Loucy (cell line): ENCODE measurements around the gene APOL2.

Experiments used
- H2AFZ ChIP-seq: fragments of 200-600 bp; sonication (generic); 2 replicates; pipeline ENCODE4 v1.6.0; 2016; ENCODE audit warnings: antibody characterized with exemption, mild to moderate bottlenecking, low read length, moderate library complexity
- H3F3A ChIP-seq: fragments of 200-600 bp; 2 replicates; pipeline ENCODE4 v1.6.0; 2016; ENCODE audit warnings: antibody characterized with exemption, low read depth, mild to moderate bottlenecking
- H3K27me3 ChIP-seq: fragments of 200-600 bp; sonication (generic); 2 replicates; pipeline ENCODE4 v1.6.1; 2014; ENCODE audit warnings: low read length, mild to moderate bottlenecking; ENCODE audit not compliant: insufficient read depth, poor library complexity, severe bottlenecking
- H3K36me3 ChIP-seq: fragments of 200-600 bp; sonication (generic); 2 replicates; pipeline ENCODE4 v1.6.1; 2016; ENCODE audit warnings: low read length; ENCODE audit not compliant: insufficient read depth
- H3K4me1 ChIP-seq: fragments of 200-600 bp; sonication (generic); 2 replicates; pipeline ENCODE4 v1.5.1; 2014; ENCODE audit warnings: low read length, mild to moderate bottlenecking; ENCODE audit not compliant: insufficient read depth, poor library complexity, severe bottlenecking
- H3K4me2 ChIP-seq: fragments of 200-600 bp; sonication (generic); 2 replicates; pipeline ENCODE4 v1.6.0; 2014; ENCODE audit warnings: antibody characterized with exemption, low read length, low read depth, mild to moderate bottlenecking; ENCODE audit not compliant: poor library complexity, severe bottlenecking
- H3K4me3 ChIP-seq: fragments of 200-600 bp; sonication (generic); 2 replicates; pipeline ENCODE4 v1.5.1; 2014; ENCODE audit warnings: low read length, mild to moderate bottlenecking, mixed read lengths; ENCODE audit not compliant: poor library complexity, severe bottlenecking
- H3K79me2 ChIP-seq: fragments of 200-600 bp; sonication (generic); 2 replicates; pipeline ENCODE4 v1.6.1; 2014; ENCODE audit warnings: low read length; ENCODE audit not compliant: insufficient read depth
- H3K9ac ChIP-seq: fragments of 200-600 bp; sonication (generic); 2 replicates; pipeline ENCODE4 v1.6.0; 2014; ENCODE audit warnings: mild to moderate bottlenecking, low read depth, low read length, moderate library complexity; ENCODE audit not compliant: poor library complexity, severe bottlenecking
- H3K9me2 ChIP-seq: fragments of 200-600 bp; sonication (generic); replicated peaks from 2 replicates; pipeline ENCODE4 v1.6.1; 2016; ENCODE audit warnings: low read depth, low read length, mixed read lengths
- H3K9me3 ChIP-seq: fragments of 200-600 bp; sonication (generic); 2 replicates; pipeline ENCODE4 v1.6.1; 2014; ENCODE audit warnings: mild to moderate bottlenecking, antibody characterized with exemption, low read length, low read depth; ENCODE audit not compliant: insufficient read depth
- H4K20me1 ChIP-seq: fragments of 200-600 bp; sonication (generic); 2 replicates; pipeline ENCODE4 v1.6.0; 2014; ENCODE audit warnings: antibody characterized with exemption, low read length, mild to moderate bottlenecking; ENCODE audit not compliant: insufficient read depth, poor library complexity, severe bottlenecking
- CTCF ChIP-seq: fragments of 200-600 bp; sonication (generic); conservative IDR thresholded peaks from 2 replicates; pipeline ENCODE4 v1.5.1; 2014; ENCODE audit warnings: mild to moderate bottlenecking, antibody characterized with exemption, low read length
- EZH2phosphoT487 ChIP-seq: fragments of 200-600 bp; IDR thresholded peaks from 2 replicates; pipeline ENCODE4 v1.6.1; 2018; ENCODE audit warnings: antibody characterized with exemption, mild to moderate bottlenecking, moderate library complexity, borderline replicate concordance

The APOL2 gene

GRCh38 chr22:36193577-36193976 lies 45.8 kb downstream of the APOL2 start:
- 0 out of 2 replicates have a peak, but pooled peaks cover 4% of the 10 kb centered on the region for H3F3A ChIP-seq
- H3K4me2 ChIP-seq: no peak overlapping the region
- no peaks in the 10 kb centered on the region for H3K9me3 ChIP-seq
- no peaks in the 10 kb centered on the region for H4K20me1 ChIP-seq
- no peaks in the 10 kb centered on the region for H3K36me3 ChIP-seq
- H3K4me3 ChIP-seq: no peak overlapping the region
- TF ChIP-seq EZH2phosphoT487 (no peak), CTCF (no peak)
- H3K4me1 ChIP-seq: peaks cover 20% of the 10 kb centered on the region
- H3K79me2 ChIP-seq: no peaks in the 10 kb centered on the region
- no peaks in the 10 kb centered on the region for H3K27me3 ChIP-seq
- H2AFZ ChIP-seq: no peak overlapping the region
- no peaks in the 10 kb centered on the region for H3K9me2 ChIP-seq
- H3K9ac ChIP-seq: no peak overlapping the region

- no peaks in the 10 kb centered on the region for H3K27me3 ChIP-seq
- 0 out of 2 replicates have a peak, but pooled peaks cover 4% of the 10 kb centered on the region for H3F3A ChIP-seq
- H4K20me1 ChIP-seq: no peaks in the 10 kb centered on the region
- TF ChIP-seq EZH2phosphoT487 (no peak), CTCF (no peak)
- no peak overlapping the region for H3K4me3 ChIP-seq
- H3K9me2 ChIP-seq: no peaks in the 10 kb centered on the region
- H3K4me1 ChIP-seq: peaks cover 20% of the 10 kb centered on the region
- H3K36me3 ChIP-seq: no peaks in the 10 kb centered on the region
- no peaks in the 10 kb centered on the region for H3K79me2 ChIP-seq
- H3K9ac ChIP-seq: no peak overlapping the region
- no peaks in the 10 kb centered on the region for H3K9me3 ChIP-seq
- no peak overlapping the region for H2AFZ ChIP-seq
- H3K4me2 ChIP-seq: no peak overlapping the region
Observed at GRCh38 chr22:36193171-36193570, 46.2 kb downstream of the APOL2 start.

GRCh38 chr22:36192542-36192941 lies 46.8 kb downstream of the APOL2 start:
- Histone ChIP-seq H3K4me2 (no peak overlapping the region), H3K27me3 (no peaks in the 10 kb centered on the region), H3F3A (0 out of 2 replicates have a peak, but pooled peaks cover 4% of the 10 kb centered on the region), H3K79me2 (no peaks in the 10 kb centered on the region), H3K36me3 (no peaks in the 10 kb centered on the region), H3K9me3 (no peaks in the 10 kb centered on the region), H3K9me2 (no peaks in the 10 kb centered on the region), H3K4me1 (peaks cover 16% of the 10 kb centered on the region), H4K20me1 (no peaks in the 10 kb centered on the region), H3K4me3 (no peak overlapping the region), H3K9ac (no peak overlapping the region), H2AFZ (no peak overlapping the region)
- no peak for TF ChIP-seq EZH2phosphoT487
- no peak for TF ChIP-seq CTCF
